ENCODE measurements around the gene TECRL. TPM values are rescaled to one million over a fixed set of nuclear protein-coding genes. Genes with fewer than 3 reads are reported as not detected.

Gene TECRL
- total RNA-seq, result not detected

GRCh38 chr4:64409300-64409699 lies at the start of gene TECRL:
TECRL (minus strand) TSS chr4:64409450; CDS start chr4:64409351, 99 bp downstream.
- TF ChIP-seq POLR2A (IDR thresholded peaks at IDR 0.05) (no peak), CTCF (IDR thresholded peaks at IDR 0.05) (no peak)
- no peaks in the 10 kb centered on the region for H3K36me3 ChIP-seq
- no peaks in the 10 kb centered on the region for H3K27me3 ChIP-seq
- WGBS, 2 donors, result 86 to 87% methylated on average over 4 of the region's 4 CpGs
- no peak within 1 kb of the TSS for H3K4me3 ChIP-seq (replicated peaks in 1 of 3)
- no peak within 1 kb of the TSS for H3K27ac ChIP-seq
- intact Hi-C loops (cut with DNase I), result no loop called here
- no peaks in the 10 kb centered on the region for H3K4me1 ChIP-seq
- no peaks in the 10 kb centered on the region for H3K9me3 ChIP-seq
- DNase-seq, result no peak

GRCh38 chr4:64432674-64433073 lies 23.4 kb upstream of the TECRL start:
- no peaks in the 10 kb centered on the region for H3K4me1 ChIP-seq
- intact Hi-C loops (cut with DNase I), result no loop called here
- no peak for TF ChIP-seq CTCF (IDR thresholded peaks at IDR 0.05)
- TF ChIP-seq POLR2A (IDR thresholded peaks at IDR 0.05), result no peak
- H3K36me3 ChIP-seq, result no peaks in the 10 kb centered on the region
- no peaks in the 10 kb centered on the region for H3K9me3 ChIP-seq
- no peaks in the 10 kb centered on the region for H3K27me3 ChIP-seq
- DNase-seq, result no peak
- no peak overlapping the region for H3K4me3 ChIP-seq (replicated peaks in 1 of 3)
- no peak overlapping the region for H3K27ac ChIP-seq
- WGBS, 2 donors, result 89 to 91% methylated on average over 5 to 10 of the region's 10 CpGs

- 84 to 94% methylated on average over 6 of the region's 6 CpGs for WGBS, 2 donors
- DNase-seq, result no peak
- Histone ChIP-seq H3K4me3 (replicated peaks in 1 of 3) (no peak overlapping the region), H3K36me3 (no peaks in the 10 kb centered on the region), H3K4me1 (no peaks in the 10 kb centered on the region), H3K9me3 (no peaks in the 10 kb centered on the region), H3K27ac (no peak overlapping the region), H3K27me3 (no peaks in the 10 kb centered on the region)
- intact Hi-C loops (cut with DNase I), result no loop called here
- TF ChIP-seq CTCF (IDR thresholded peaks at IDR 0.05) (no peak), POLR2A (IDR thresholded peaks at IDR 0.05) (no peak)
These were observed 21.7 kb upstream of the TECRL start for GRCh38 chr4:64430933-64431332.

GRCh38 chr4:64417974-64418373 lies 8.7 kb upstream of the TECRL start:
- TF ChIP-seq POLR2A (IDR thresholded peaks at IDR 0.05) (no peak), CTCF (IDR thresholded peaks at IDR 0.05) (no peak)
- Histone ChIP-seq H3K4me3 (replicated peaks in 1 of 3) (no peak overlapping the region), H3K27me3 (no peaks in the 10 kb centered on the region), H3K36me3 (no peaks in the 10 kb centered on the region), H3K9me3 (no peaks in the 10 kb centered on the region), H3K4me1 (no peaks in the 10 kb centered on the region), H3K27ac (no peak overlapping the region)
- DNase-seq, result peak; percentile 20 to 21
- intact Hi-C loops (cut with DNase I), result no loop called here
- 3% methylated on average over 1 of the region's 1 CpG for WGBS, 2 donors

GRCh38 chr4:64407000-64407399 lies 2.2 kb downstream of the TECRL start:
- 87 to 91% methylated on average over 1 of the region's 1 CpG for WGBS, 2 donors
- no peaks in the 10 kb centered on the region for H3K4me1 ChIP-seq
- H3K4me3 ChIP-seq (replicated peaks in 1 of 3), result no peak overlapping the region
- intact Hi-C loops (cut with DNase I), result no loop called here
- H3K36me3 ChIP-seq, result no peaks in the 10 kb centered on the region
- no peaks in the 10 kb centered on the region for H3K9me3 ChIP-seq
- DNase-seq, result no peak
- H3K27ac ChIP-seq, result no peak overlapping the region
- TF ChIP-seq POLR2A (IDR thresholded peaks at IDR 0.05) (no peak), CTCF (IDR thresholded peaks at IDR 0.05) (no peak)
- no peaks in the 10 kb centered on the region for H3K27me3 ChIP-seq
